ENCODE data around the gene PEX14. TPM values are rescaled to one million over a fixed set of nuclear protein-coding genes. Genes with fewer than 3 reads are reported as not detected.

The PEX14 gene
- total RNA-seq, 2 donors from 2014 or later, result 24.3 to 26.0 TPM

- peaks cover 8% of the 10 kb centered on the region for H3K4me1 Mint-ChIP-seq
- WGBS, 2 experiments (ENCODE audit: insufficient coverage in 1 of 2, insufficient read length in 1 of 2), result 92 to 93% methylated on average over 6 to 21 of the region's 21 CpGs
- Histone ChIP-seq H3K4me3 (ENCODE audit: low read length) (no peak overlapping the region), H3K27ac (ENCODE audit: low read depth, low read length) (no peak overlapping the region), H3K4me1 (ENCODE audit: control insufficient read depth, insufficient read depth, low read length) (no peaks in the 10 kb centered on the region), H3K27me3 (ENCODE audit: control insufficient read depth, insufficient read depth, low read length, poor library complexity, severe bottlenecking) (no peaks in the 10 kb centered on the region), H3K36me3 (ENCODE audit: control insufficient read depth, insufficient read depth, low read length) (peaks cover 4% of the 10 kb centered on the region), H3K9ac (ENCODE audit: extremely low read depth, low read length, poor library complexity, severe bottlenecking) (no peak overlapping the region), H3K9me3 (ENCODE audit: control insufficient read depth, low read length) (peaks cover 8% of the 10 kb centered on the region)
- no peak for TF ChIP-seq CTCF (conservative IDR thresholded peaks at IDR 0.05)
- peaks cover 3% of the 10 kb centered on the region for H3K9me3 Mint-ChIP-seq
- no peak overlapping the region for H3K4me3 Mint-ChIP-seq
- H3K27me3 Mint-ChIP-seq (ENCODE audit: insufficient read depth), result no peaks in the 10 kb centered on the region
- H3K27ac Mint-ChIP-seq, result no peak overlapping the region
- H3K36me3 Mint-ChIP-seq (ENCODE audit: low read depth), result peaks cover 17% of the 10 kb centered on the region
- DNase-seq, result peak; percentile 55
These were observed 24.5 kb upstream of the PEX14 start for GRCh38 chr1:10450156-10450814.

- Histone ChIP-seq H3K4me3 (ENCODE audit: low read length) (no peak overlapping the region), H3K36me3 (ENCODE audit: control insufficient read depth, insufficient read depth, low read length) (peaks cover under 1% of the 10 kb centered on the region), H3K4me1 (ENCODE audit: control insufficient read depth, insufficient read depth, low read length) (no peaks in the 10 kb centered on the region), H3K27ac (ENCODE audit: low read depth, low read length) (no peak overlapping the region), H3K9me3 (ENCODE audit: control insufficient read depth, low read length) (peaks cover 8% of the 10 kb centered on the region), H3K9ac (ENCODE audit: extremely low read depth, low read length, poor library complexity, severe bottlenecking) (no peak overlapping the region), H3K27me3 (ENCODE audit: control insufficient read depth, insufficient read depth, low read length, poor library complexity, severe bottlenecking) (no peaks in the 10 kb centered on the region)
- 79 to 80% methylated on average over 6 of the region's 6 CpGs for WGBS, 2 experiments (ENCODE audit: insufficient coverage in 1 of 2, insufficient read length in 1 of 2)
- H3K4me1 Mint-ChIP-seq, result peaks cover 8% of the 10 kb centered on the region
- TF ChIP-seq CTCF (conservative IDR thresholded peaks at IDR 0.05), result no peak
- no peak for DNase-seq
- H3K9me3 Mint-ChIP-seq, result peaks cover 3% of the 10 kb centered on the region
- H3K4me3 Mint-ChIP-seq, result no peak overlapping the region
- H3K27me3 Mint-ChIP-seq (ENCODE audit: insufficient read depth), result no peaks in the 10 kb centered on the region
- H3K36me3 Mint-ChIP-seq (ENCODE audit: low read depth), result peaks cover 18% of the 10 kb centered on the region
- H3K27ac Mint-ChIP-seq, result no peak overlapping the region
These were observed 23.9 kb upstream of the PEX14 start for GRCh38 chr1:10450836-10451235.

- peak; percentile 63 for DNase-seq
- Histone ChIP-seq H3K36me3 (ENCODE audit: control insufficient read depth, insufficient read depth, low read length) (no peaks in the 10 kb centered on the region), H3K9me3 (ENCODE audit: control insufficient read depth, low read length) (peaks cover 8% of the 10 kb centered on the region), H3K9ac (ENCODE audit: extremely low read depth, low read length, poor library complexity, severe bottlenecking) (no peak overlapping the region), H3K27ac (ENCODE audit: low read depth, low read length) (peak overlapping the region; percentile 2), H3K4me3 (ENCODE audit: low read length) (no peak overlapping the region), H3K27me3 (ENCODE audit: control insufficient read depth, insufficient read depth, low read length, poor library complexity, severe bottlenecking) (no peaks in the 10 kb centered on the region), H3K4me1 (ENCODE audit: control insufficient read depth, insufficient read depth, low read length) (no peaks in the 10 kb centered on the region)
- H3K27ac Mint-ChIP-seq, result no peak overlapping the region
- peaks cover 6% of the 10 kb centered on the region for H3K9me3 Mint-ChIP-seq
- peaks cover 22% of the 10 kb centered on the region for H3K36me3 Mint-ChIP-seq (ENCODE audit: low read depth)
- H3K27me3 Mint-ChIP-seq (ENCODE audit: insufficient read depth), result no peaks in the 10 kb centered on the region
- H3K4me3 Mint-ChIP-seq, result no peak overlapping the region
- peaks cover 8% of the 10 kb centered on the region for H3K4me1 Mint-ChIP-seq
- no peak for TF ChIP-seq CTCF (conservative IDR thresholded peaks at IDR 0.05)
- WGBS, 2 experiments (ENCODE audit: insufficient coverage in 1 of 2, insufficient read length in 1 of 2), result 43 to 52% methylated on average over 9 to 10 of the region's 10 CpGs
These were observed 23.5 kb upstream of the PEX14 start for GRCh38 chr1:10451287-10451686.

All from endodermal cell (in vitro differentiated cells).